SK-N-SH (cell line): ENCODE data around the gene RELN.

Source experiments
- EZH2phosphoT487 ChIP-seq: fragments of 200-600 bp; sonication (generic); IDR thresholded peaks from 2 replicates; pipeline ENCODE4 v1.6.1; 2017; ENCODE audit warnings: low read depth, mixed run types, mild to moderate bottlenecking, antibody characterized with exemption, moderate library complexity, borderline replicate concordance
- FOXM1 ChIP-seq: IDR thresholded peaks from 2 replicates; pipeline ENCODE4 v1.4.0; 2012; ENCODE audit warnings: low read depth, mild to moderate bottlenecking
- MAX ChIP-seq: IDR thresholded peaks from 2 replicates; pipeline ENCODE4 v1.4.0; 2012; ENCODE audit warnings: low read depth
- MEF2A ChIP-seq: IDR thresholded peaks from 2 replicates; pipeline ENCODE4 v1.4.0; 2012; ENCODE audit warnings: low read depth, borderline replicate concordance
- NFIC ChIP-seq: IDR thresholded peaks from 2 replicates; pipeline ENCODE4 v1.4.0; 2012; ENCODE audit warnings: borderline replicate concordance
- NRF1 ChIP-seq: IDR thresholded peaks from 2 replicates; pipeline ENCODE4 v1.6.1; 2012; ENCODE audit warnings: low read depth, mild to moderate bottlenecking, low read length
- RXRA ChIP-seq: IDR thresholded peaks from 2 replicates; pipeline ENCODE4 v1.4.0; 2012; ENCODE audit warnings: low read depth, mild to moderate bottlenecking, borderline replicate concordance
- SMC3 ChIP-seq: IDR thresholded peaks from 2 replicates; pipeline ENCODE4 v1.6.1; 2012; ENCODE audit warnings: low read depth, low read length, improper control_type of control experiment
- TAF1 ChIP-seq: IDR thresholded peaks from 2 replicates; pipeline ENCODE4 v1.6.1; 2012; ENCODE audit warnings: low read depth, mild to moderate bottlenecking, low read length, moderate library complexity, borderline replicate concordance
- TF ChIP-seq, protein P1 (sequence below): fragments of 200-600 bp; sonication (generic); IDR thresholded peaks from 2 replicates; pipeline ENCODE4 v1.6.1; 2017; ENCODE audit warnings: antibody characterized with exemption, mild to moderate bottlenecking, moderate library complexity
- TF ChIP-seq, protein P2 (sequence below): fragments of 150-350 bp; IDR thresholded peaks from 2 replicates; pipeline ENCODE4 v1.6.1; 2017; ENCODE audit warnings: antibody characterized with exemption, low read length, low read depth, borderline replicate concordance

GRCh38 chr7:103718482-103719061 is 270.9 kb downstream of the RELN start:
- TF ChIP-seq MAX (no peak), EZH2phosphoT487 (no peak), MEF2A (no peak), SMC3 (no peak), RXRA (no peak), NFIC (no peak; the same call in 1 of the 2 replicates), NRF1 (no peak), FOXM1 (no peak), TAF1 (no peak)
- TF ChIP-seq, protein P1, sequence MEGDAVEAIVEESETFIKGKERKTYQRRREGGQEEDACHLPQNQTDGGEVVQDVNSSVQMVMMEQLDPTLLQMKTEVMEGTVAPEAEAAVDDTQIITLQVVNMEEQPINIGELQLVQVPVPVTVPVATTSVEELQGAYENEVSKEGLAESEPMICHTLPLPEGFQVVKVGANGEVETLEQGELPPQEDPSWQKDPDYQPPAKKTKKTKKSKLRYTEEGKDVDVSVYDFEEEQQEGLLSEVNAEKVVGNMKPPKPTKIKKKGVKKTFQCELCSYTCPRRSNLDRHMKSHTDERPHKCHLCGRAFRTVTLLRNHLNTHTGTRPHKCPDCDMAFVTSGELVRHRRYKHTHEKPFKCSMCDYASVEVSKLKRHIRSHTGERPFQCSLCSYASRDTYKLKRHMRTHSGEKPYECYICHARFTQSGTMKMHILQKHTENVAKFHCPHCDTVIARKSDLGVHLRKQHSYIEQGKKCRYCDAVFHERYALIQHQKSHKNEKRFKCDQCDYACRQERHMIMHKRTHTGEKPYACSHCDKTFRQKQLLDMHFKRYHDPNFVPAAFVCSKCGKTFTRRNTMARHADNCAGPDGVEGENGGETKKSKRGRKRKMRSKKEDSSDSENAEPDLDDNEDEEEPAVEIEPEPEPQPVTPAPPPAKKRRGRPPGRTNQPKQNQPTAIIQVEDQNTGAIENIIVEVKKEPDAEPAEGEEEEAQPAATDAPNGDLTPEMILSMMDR = no peak
- TF ChIP-seq, protein P2, sequence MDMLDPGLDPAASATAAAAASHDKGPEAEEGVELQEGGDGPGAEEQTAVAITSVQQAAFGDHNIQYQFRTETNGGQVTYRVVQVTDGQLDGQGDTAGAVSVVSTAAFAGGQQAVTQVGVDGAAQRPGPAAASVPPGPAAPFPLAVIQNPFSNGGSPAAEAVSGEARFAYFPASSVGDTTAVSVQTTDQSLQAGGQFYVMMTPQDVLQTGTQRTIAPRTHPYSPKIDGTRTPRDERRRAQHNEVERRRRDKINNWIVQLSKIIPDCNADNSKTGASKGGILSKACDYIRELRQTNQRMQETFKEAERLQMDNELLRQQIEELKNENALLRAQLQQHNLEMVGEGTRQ = no peak
